SK-N-SH (cell line): Measurements from ENCODE around the gene MYOM1. TPM values are rescaled to one million over a fixed set of nuclear protein-coding genes. Genes with fewer than 3 reads are reported as not detected.

Source experiments
- CTCF ChIA-PET: fragments of 300-600, 350-600 bp; formaldehyde crosslinking; extraction: SDS; loops from one replicate; lab custom pipeline; 2021; lab: Yijun Ruan, JAX
- POLR2A ChIA-PET: fragments of 350-600 bp; sonication (Branson Sonifier 250); formaldehyde crosslinking; extraction: SDS; loops from one replicate; lab custom pipeline; 2020; ENCODE audit warnings: antibody characterized with exemption, inconsistent platforms; lab: Yijun Ruan, JAX
- DNase-seq: peaks from one replicate; pipeline ENCODE4 v3.0.0; 2012
- H2AFZ ChIP-seq: fragments of 200-600 bp; sonication (generic); 2 replicates; pipeline ENCODE4 v1.8.1; 2016; ENCODE audit warnings: antibody characterized with exemption, mild to moderate bottlenecking, low read depth
- H3F3A ChIP-seq: fragments of 200-600 bp; sonication (generic); replicated peaks from 2 replicates; pipeline ENCODE3; 2016; ENCODE audit warnings: antibody characterized with exemption, mild to moderate bottlenecking; ENCODE audit not compliant: insufficient read depth
- H3K27ac ChIP-seq, 2 experiments: fragments of 200-500 bp in 1 of 2; fragments of 200-600 bp in 1 of 2; sonication (Bioruptor generic) in 1 of 2; sonication (generic), shearing (Covaris generic) in 1 of 2; 2 replicates each; pipeline versions ENCODE4 v1.5.1 to v1.6.1; 2014 to 2016; ENCODE audit warnings: low read depth in 2 of 2, inconsistent platforms in 1 of 2, low read length in 1 of 2, mild to moderate bottlenecking in 1 of 2, mixed read lengths in 1 of 2
- H3K27me3 ChIP-seq: fragments of 200-600 bp; sonication (generic), shearing (Covaris generic); 2 replicates; pipeline ENCODE4 v1.6.1; 2016; ENCODE audit warnings: mixed run types; ENCODE audit not compliant: insufficient read depth
- H3K36me3 ChIP-seq, 2 experiments: fragments of 200-500 bp in 1 of 2; fragments of 200-600 bp in 1 of 2; sonication (Bioruptor generic) in 1 of 2; sonication (generic) in 1 of 2; replicated peaks in 1 of 2; 2 replicates each; pipeline versions ENCODE3 to v1.5.1; 2014 to 2016; ENCODE audit warnings: low read length in 1 of 2, mild to moderate bottlenecking in 1 of 2; ENCODE audit not compliant: insufficient read depth in 2 of 2, control insufficient read depth in 1 of 2
- H3K4me1 ChIP-seq, 2 experiments: fragments of 200-500 bp in 1 of 2; fragments of 200-600 bp in 1 of 2; sonication (Bioruptor generic) in 1 of 2; sonication (generic), shearing (Covaris generic) in 1 of 2; 2 replicates each; pipeline versions ENCODE4 v1.5.1 to v1.6.1; 2014 to 2016; ENCODE audit warnings: low read depth in 1 of 2, low read length in 1 of 2, mixed run types in 1 of 2; ENCODE audit not compliant: insufficient read depth in 2 of 2, control insufficient read depth in 1 of 2
- H3K4me2 ChIP-seq: fragments of 200-600 bp; sonication (generic), shearing (Covaris generic); 2 replicates; pipeline ENCODE4 v1.6.1; 2017; ENCODE audit warnings: mixed run types
- H3K4me3 ChIP-seq, 2 experiments: fragments of 200-500 bp in 1 of 2; fragments of 200-600 bp in 1 of 2; sonication (Bioruptor generic) in 1 of 2; sonication (generic), shearing (Covaris generic) in 1 of 2; 2 replicates each; pipeline versions ENCODE4 v1.5.1 to v1.8.1; 2014 to 2016; ENCODE audit warnings: low read depth in 2 of 2, inconsistent platforms in 1 of 2, low read length in 1 of 2, mild to moderate bottlenecking in 1 of 2, mixed read lengths in 1 of 2, moderate library complexity in 1 of 2
- H3K79me2 ChIP-seq: fragments of 200-600 bp; sonication (generic); 2 replicates; pipeline ENCODE4 v1.8.1; 2017; ENCODE audit warnings: mild to moderate bottlenecking; ENCODE audit not compliant: insufficient read depth
- H3K9ac ChIP-seq: fragments of 200-600 bp; sonication (generic); 2 replicates; pipeline ENCODE4 v1.6.1; 2017; ENCODE audit warnings: mixed run types
- H3K9me2 ChIP-seq: fragments of 200-600 bp; sonication (generic); 2 replicates; pipeline ENCODE4 v1.6.1; 2017; ENCODE audit warnings: mixed run types
- H3K9me3 ChIP-seq: fragments of 200-600 bp; sonication (generic); 2 replicates; pipeline ENCODE4 v1.6.1; 2017; ENCODE audit warnings: mixed run types, mild to moderate bottlenecking, moderate library complexity
- H4K20me1 ChIP-seq: fragments of 200-600 bp; sonication (generic); 2 replicates; pipeline ENCODE4 v1.6.1; 2017; ENCODE audit warnings: mild to moderate bottlenecking, mixed run types; ENCODE audit not compliant: insufficient read depth
- ELF1 ChIP-seq: IDR thresholded peaks from 2 replicates; pipeline ENCODE4 v1.4.0; 2012
- EP300 ChIP-seq, 2 experiments: IDR thresholded peaks; 2 replicates each; pipeline versions ENCODE4 v1.4.0 to v1.6.1; 2012; ENCODE audit warnings: borderline replicate concordance in 1 of 2, low read depth in 1 of 2, low read length in 1 of 2
- EZH2phosphoT487 ChIP-seq: fragments of 200-600 bp; sonication (generic); IDR thresholded peaks from 2 replicates; pipeline ENCODE4 v1.6.1; 2017; ENCODE audit warnings: low read depth, mixed run types, mild to moderate bottlenecking, antibody characterized with exemption, moderate library complexity, borderline replicate concordance
- FOXJ3 ChIP-seq: sonication (generic); formaldehyde crosslinking; IDR thresholded peaks from 2 replicates; pipeline ENCODE4 v1.5.1; 2020; ENCODE audit warnings: mild to moderate bottlenecking, missing genetic modification reagents
- SIN3A ChIP-seq: IDR thresholded peaks from 2 replicates; pipeline ENCODE4 v1.6.1; 2012; ENCODE audit warnings: low read depth, mild to moderate bottlenecking, low read length, moderate library complexity, borderline replicate concordance
- SMC3 ChIP-seq: IDR thresholded peaks from 2 replicates; pipeline ENCODE4 v1.6.1; 2012; ENCODE audit warnings: low read depth, low read length, improper control_type of control experiment
- YY1 ChIP-seq: IDR thresholded peaks from 2 replicates; pipeline ENCODE4 v1.4.0; 2012; ENCODE audit warnings: low read depth, mild to moderate bottlenecking
- WGBS: methylation state at CpG from one replicate; pipeline ENCODE4 v1.1.6; 2017; ENCODE audit warnings: low lambda C conversion rate; 5-methylcytosine and 5-hydroxymethylcytosine counted together
- polyA plus RNA-seq, 3 experiments: library from polyadenylated mRNA; depleted of rRNA; stranded (reverse); fragments of >200 nt; gene quantifications; 2 replicates each; pipeline ENCODE4 v1.2.3, GENCODE V29; 2012
- TF ChIP-seq, protein P1 (sequence below): fragments of 150-350 bp; IDR thresholded peaks from 2 replicates; pipeline ENCODE4 v1.6.1; 2016; ENCODE audit warnings: mild to moderate bottlenecking, low read depth, low read length
- TF ChIP-seq, protein P2 (sequence below): IDR thresholded peaks from 2 replicates; pipeline ENCODE4 v1.6.1; 2012; ENCODE audit warnings: mild to moderate bottlenecking, low read depth, low read length, moderate library complexity
- TF ChIP-seq, protein P3 (sequence below): IDR thresholded peaks from 2 replicates; pipeline ENCODE4 v1.4.0; 2012; ENCODE audit warnings: low read depth, borderline replicate concordance
- TF ChIP-seq, protein P4 (sequence below): fragments of 200-600 bp; sonication (generic); IDR thresholded peaks from 2 replicates; pipeline ENCODE4 v1.6.1; 2017; ENCODE audit warnings: antibody characterized with exemption, mild to moderate bottlenecking, moderate library complexity

MYOM1 gene
- polyA plus RNA-seq, 1 of the 3 experiments (the other 2 are of a cell fraction), result 0.07 TPM

DNA sequence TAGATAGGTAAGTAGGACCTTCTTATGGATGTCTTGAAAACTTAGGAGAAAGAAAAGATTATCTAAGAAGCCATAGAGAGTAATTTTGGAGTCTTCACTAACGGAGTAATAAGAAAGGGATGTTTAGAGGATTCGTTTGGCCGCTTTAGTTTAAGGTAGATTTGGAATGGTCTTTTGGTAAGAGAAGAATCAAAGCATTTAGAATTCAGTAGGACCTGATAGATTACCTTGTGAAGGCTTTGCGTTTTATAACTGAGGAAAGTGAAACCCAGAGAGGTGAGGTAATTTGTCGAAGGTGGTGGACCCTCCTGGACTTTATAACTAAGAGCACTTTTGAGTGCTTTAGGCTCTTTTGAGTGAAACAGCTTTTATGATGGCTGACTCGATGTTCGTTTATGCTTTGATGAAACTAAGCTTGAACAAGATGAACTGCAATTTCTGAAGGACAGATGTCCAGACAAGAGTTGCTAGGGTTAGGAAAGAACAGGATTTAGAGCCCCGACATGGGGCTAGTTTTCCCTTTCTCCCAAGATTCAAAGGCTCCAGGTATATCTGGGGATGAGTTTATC is 43.4 kb upstream of the MYOM1 start:
- Histone ChIP-seq H3K27me3 (no peaks in the 10 kb centered on the region), H4K20me1 (peaks cover 58% of the 10 kb centered on the region), H3K9me2 (no peaks in the 10 kb centered on the region; the same call in 1 of the 2 replicates), H3K36me3 (peaks cover 1 to 11% of the 10 kb centered on the region in 2 experiments), H3K4me1 (peaks cover 11 to 17% of the 10 kb centered on the region in 2 experiments; a peak in 3 of 4 replicates), H3K9ac (peak overlapping the region; percentile 93), H3K9me3 (no peaks in the 10 kb centered on the region), H2AFZ (no peak overlapping the region), H3K4me2 (peak overlapping the region; percentile 71), H3F3A (peaks cover 39% of the 10 kb centered on the region), H3K79me2 (peaks cover 80% of the 10 kb centered on the region), H3K4me3 (peak overlapping the region; percentile 81 to 96), H3K27ac (peak overlapping the region in 1 of 2 experiments; percentile 87; a peak in 2 of 4 replicates)
- no peak for TF ChIP-seq SIN3A
- no peak for TF ChIP-seq YY1
- TF ChIP-seq, protein P1, sequence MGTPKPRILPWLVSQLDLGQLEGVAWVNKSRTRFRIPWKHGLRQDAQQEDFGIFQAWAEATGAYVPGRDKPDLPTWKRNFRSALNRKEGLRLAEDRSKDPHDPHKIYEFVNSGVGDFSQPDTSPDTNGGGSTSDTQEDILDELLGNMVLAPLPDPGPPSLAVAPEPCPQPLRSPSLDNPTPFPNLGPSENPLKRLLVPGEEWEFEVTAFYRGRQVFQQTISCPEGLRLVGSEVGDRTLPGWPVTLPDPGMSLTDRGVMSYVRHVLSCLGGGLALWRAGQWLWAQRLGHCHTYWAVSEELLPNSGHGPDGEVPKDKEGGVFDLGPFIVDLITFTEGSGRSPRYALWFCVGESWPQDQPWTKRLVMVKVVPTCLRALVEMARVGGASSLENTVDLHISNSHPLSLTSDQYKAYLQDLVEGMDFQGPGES, result no peak
- TF ChIP-seq SMC3, result no peak
- TF ChIP-seq, protein P2, sequence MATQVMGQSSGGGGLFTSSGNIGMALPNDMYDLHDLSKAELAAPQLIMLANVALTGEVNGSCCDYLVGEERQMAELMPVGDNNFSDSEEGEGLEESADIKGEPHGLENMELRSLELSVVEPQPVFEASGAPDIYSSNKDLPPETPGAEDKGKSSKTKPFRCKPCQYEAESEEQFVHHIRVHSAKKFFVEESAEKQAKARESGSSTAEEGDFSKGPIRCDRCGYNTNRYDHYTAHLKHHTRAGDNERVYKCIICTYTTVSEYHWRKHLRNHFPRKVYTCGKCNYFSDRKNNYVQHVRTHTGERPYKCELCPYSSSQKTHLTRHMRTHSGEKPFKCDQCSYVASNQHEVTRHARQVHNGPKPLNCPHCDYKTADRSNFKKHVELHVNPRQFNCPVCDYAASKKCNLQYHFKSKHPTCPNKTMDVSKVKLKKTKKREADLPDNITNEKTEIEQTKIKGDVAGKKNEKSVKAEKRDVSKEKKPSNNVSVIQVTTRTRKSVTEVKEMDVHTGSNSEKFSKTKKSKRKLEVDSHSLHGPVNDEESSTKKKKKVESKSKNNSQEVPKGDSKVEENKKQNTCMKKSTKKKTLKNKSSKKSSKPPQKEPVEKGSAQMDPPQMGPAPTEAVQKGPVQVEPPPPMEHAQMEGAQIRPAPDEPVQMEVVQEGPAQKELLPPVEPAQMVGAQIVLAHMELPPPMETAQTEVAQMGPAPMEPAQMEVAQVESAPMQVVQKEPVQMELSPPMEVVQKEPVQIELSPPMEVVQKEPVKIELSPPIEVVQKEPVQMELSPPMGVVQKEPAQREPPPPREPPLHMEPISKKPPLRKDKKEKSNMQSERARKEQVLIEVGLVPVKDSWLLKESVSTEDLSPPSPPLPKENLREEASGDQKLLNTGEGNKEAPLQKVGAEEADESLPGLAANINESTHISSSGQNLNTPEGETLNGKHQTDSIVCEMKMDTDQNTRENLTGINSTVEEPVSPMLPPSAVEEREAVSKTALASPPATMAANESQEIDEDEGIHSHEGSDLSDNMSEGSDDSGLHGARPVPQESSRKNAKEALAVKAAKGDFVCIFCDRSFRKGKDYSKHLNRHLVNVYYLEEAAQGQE, result no peak
- TF ChIP-seq ELF1, result no peak
- TF ChIP-seq FOXJ3 (CRISPR knock-in tag), result no peak
- TF ChIP-seq, protein P3, sequence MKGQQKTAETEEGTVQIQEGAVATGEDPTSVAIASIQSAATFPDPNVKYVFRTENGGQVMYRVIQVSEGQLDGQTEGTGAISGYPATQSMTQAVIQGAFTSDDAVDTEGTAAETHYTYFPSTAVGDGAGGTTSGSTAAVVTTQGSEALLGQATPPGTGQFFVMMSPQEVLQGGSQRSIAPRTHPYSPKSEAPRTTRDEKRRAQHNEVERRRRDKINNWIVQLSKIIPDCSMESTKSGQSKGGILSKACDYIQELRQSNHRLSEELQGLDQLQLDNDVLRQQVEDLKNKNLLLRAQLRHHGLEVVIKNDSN, result no peak
- TF ChIP-seq EZH2phosphoT487, result no peak
- TF ChIP-seq, protein P4, sequence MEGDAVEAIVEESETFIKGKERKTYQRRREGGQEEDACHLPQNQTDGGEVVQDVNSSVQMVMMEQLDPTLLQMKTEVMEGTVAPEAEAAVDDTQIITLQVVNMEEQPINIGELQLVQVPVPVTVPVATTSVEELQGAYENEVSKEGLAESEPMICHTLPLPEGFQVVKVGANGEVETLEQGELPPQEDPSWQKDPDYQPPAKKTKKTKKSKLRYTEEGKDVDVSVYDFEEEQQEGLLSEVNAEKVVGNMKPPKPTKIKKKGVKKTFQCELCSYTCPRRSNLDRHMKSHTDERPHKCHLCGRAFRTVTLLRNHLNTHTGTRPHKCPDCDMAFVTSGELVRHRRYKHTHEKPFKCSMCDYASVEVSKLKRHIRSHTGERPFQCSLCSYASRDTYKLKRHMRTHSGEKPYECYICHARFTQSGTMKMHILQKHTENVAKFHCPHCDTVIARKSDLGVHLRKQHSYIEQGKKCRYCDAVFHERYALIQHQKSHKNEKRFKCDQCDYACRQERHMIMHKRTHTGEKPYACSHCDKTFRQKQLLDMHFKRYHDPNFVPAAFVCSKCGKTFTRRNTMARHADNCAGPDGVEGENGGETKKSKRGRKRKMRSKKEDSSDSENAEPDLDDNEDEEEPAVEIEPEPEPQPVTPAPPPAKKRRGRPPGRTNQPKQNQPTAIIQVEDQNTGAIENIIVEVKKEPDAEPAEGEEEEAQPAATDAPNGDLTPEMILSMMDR, result no peak
- TF ChIP-seq EP300 (IDR thresholded peaks at IDR 0.05; ENCODE audit: borderline replicate concordance in 1 of 2, low read depth in 1 of 2, low read length in 1 of 2), result no peak
- CTCF ChIA-PET, result interaction anchor here (0.7 to 1.6 kb wide), 6 partner anchors 17 to 403 kb away, joined by 3 to 5 read pairs (median 3); no protein-coding TSS in a partner anchor
- POLR2A ChIA-PET, result no interaction called here
- no peak for DNase-seq
- 30% methylated on average over 8 of the region's 8 CpGs for WGBS
